ENCODE data around the gene TIAM1. TPM values are rescaled to one million over a fixed set of nuclear protein-coding genes. Genes with fewer than 3 reads are reported as not detected.

TIAM1 gene
- total RNA-seq, 4 donors from 2014 or later: 2.6 to 11.0 (median 6.9) TPM

DNA sequence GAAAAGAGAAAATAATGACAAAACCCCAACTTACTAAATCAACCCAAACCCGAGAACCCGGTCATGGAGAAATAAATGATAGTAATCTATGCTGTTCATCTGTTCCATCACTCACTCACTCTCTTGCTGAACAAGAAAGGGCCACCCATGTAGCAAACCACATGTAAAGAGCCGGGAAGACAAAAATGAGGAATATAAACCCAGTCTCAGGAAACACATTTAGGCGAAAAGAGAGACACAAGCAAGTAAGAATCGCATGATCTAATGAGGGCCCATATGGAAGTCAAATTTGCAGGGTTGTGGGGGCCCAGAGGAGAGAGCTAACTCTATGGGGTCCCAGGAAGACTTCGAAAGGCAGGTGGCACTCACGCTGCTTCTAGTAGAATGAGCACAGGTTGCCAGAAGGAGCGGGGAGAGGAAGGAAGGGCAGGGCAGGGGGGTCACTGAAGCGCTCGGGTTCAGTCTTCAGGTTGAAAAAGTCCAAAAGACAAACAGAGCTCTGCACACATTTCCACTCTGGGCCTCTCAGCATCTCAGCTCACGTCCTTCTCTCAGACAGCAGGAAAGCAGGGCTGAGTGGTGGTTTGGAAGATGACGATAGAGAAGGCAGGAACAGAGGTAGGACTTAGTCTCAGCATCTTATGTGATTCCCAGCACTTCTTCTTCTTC lies 162.8 kb downstream of the TIAM1 start:
- no peak overlapping the region for H3K27ac ChIP-seq
- TF ChIP-seq POLR2AphosphoS5 (IDR thresholded peaks at IDR 0.05) (no peak), EP300 (IDR thresholded peaks at IDR 0.05) (no peak), POLR2A (IDR thresholded peaks at IDR 0.05) (no peak)
- TF ChIP-seq, protein P1, sequence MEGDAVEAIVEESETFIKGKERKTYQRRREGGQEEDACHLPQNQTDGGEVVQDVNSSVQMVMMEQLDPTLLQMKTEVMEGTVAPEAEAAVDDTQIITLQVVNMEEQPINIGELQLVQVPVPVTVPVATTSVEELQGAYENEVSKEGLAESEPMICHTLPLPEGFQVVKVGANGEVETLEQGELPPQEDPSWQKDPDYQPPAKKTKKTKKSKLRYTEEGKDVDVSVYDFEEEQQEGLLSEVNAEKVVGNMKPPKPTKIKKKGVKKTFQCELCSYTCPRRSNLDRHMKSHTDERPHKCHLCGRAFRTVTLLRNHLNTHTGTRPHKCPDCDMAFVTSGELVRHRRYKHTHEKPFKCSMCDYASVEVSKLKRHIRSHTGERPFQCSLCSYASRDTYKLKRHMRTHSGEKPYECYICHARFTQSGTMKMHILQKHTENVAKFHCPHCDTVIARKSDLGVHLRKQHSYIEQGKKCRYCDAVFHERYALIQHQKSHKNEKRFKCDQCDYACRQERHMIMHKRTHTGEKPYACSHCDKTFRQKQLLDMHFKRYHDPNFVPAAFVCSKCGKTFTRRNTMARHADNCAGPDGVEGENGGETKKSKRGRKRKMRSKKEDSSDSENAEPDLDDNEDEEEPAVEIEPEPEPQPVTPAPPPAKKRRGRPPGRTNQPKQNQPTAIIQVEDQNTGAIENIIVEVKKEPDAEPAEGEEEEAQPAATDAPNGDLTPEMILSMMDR (IDR thresholded peaks at IDR 0.05): no peak
- no peaks in the 10 kb centered on the region for H3K36me3 ChIP-seq
- no peaks in the 10 kb centered on the region for H3K9me3 ChIP-seq
- H3K4me1 ChIP-seq: no peaks in the 10 kb centered on the region
- whole genome bisulfite sequencing, 2 donors (ENCODE audit: low coverage in 1 of 2): 86 to 93% methylated on average over 9 to 12 of the region's 12 CpGs
- no peak overlapping the region for H3K4me3 ChIP-seq
- no peaks in the 10 kb centered on the region for H3K27me3 ChIP-seq
- no peak for ATAC-seq

DNA sequence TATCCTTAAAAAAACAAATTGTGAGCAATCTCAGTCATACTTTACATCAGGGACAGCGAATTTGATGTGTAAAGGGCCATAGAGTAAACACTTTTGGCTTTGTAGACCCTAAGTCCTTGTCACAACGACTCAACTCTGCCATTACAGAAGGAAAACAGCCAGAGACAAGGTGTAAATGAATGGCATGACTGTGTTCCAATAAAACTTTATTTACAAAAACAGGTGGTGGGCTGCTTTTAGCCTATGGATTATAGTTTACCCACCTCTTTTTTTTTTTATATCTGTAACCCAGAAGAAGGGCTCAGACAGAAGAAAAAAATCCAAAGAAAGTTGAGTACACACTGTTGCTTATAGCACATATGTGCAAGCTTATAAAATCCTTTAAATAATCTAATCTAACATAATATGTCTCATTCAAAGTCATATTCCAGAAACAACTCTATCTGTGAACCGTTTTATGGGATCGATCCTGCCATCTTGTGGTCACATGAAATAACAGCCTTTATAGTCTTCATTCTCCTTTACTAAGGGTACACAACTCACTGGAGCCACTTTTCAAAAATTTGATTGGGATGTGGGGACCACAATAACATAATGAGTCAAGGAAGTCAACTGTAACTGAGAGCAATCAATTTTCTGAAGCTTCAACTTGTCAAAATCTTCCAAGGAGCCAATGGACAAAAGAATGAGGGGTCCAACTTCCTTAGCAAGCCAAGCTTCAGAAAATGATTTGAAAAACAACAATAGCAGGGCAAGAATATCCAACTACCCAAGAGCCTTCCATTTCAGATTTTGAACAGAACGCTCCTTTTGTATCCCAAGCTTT lies 163.6 kb downstream of the TIAM1 start:
- ATAC-seq: no peak
- Histone ChIP-seq H3K36me3 (no peaks in the 10 kb centered on the region), H3K9me3 (no peaks in the 10 kb centered on the region), H3K27ac (no peak overlapping the region), H3K4me3 (no peak overlapping the region), H3K27me3 (no peaks in the 10 kb centered on the region), H3K4me1 (no peaks in the 10 kb centered on the region)
- TF ChIP-seq, protein P1 (IDR thresholded peaks at IDR 0.05): peak in 3 of 4 experiments; percentile 32 to 48 (median 33)
- no peak for TF ChIP-seq EP300 (IDR thresholded peaks at IDR 0.05)
- 48 to 61% methylated on average over 4 to 5 of the region's 5 CpGs for WGBS, 2 donors (ENCODE audit: low coverage in 1 of 2)

DNA sequence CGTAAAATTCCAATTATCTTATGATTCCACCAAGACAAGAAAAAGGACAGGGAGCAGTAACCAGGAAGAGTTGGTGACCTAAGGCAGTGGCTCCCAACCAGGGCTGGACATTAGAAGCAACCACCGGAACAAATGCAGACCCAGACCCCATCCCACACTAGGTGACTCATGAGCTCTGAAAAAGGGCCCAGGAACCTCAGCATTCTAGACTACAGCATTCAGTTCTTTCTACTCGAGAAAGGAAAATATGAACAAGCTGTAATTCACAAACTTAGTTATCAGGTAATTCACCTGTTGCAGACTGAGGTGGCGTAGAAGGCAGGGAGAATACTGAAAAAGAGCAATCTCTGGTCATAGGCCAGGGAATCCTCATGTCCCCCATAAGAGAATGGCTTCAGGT lies 167.3 kb downstream of the TIAM1 start:
- 95 to 100% methylated on average over 2 to 3 of the region's 4 CpGs for WGBS, 2 donors (ENCODE audit: low coverage in 1 of 2)
- Histone ChIP-seq H3K27me3 (no peaks in the 10 kb centered on the region), H3K27ac (no peak overlapping the region), H3K4me3 (no peak overlapping the region), H3K9me3 (no peaks in the 10 kb centered on the region), H3K36me3 (no peaks in the 10 kb centered on the region), H3K4me1 (peaks cover 0 to 6% (median 0%) of the 10 kb centered on the region in 3 donors)
- no peak for ATAC-seq
- no peak for TF ChIP-seq POLR2AphosphoS5 (IDR thresholded peaks at IDR 0.05)
- TF ChIP-seq EP300 (IDR thresholded peaks at IDR 0.05): no peak

DNA sequence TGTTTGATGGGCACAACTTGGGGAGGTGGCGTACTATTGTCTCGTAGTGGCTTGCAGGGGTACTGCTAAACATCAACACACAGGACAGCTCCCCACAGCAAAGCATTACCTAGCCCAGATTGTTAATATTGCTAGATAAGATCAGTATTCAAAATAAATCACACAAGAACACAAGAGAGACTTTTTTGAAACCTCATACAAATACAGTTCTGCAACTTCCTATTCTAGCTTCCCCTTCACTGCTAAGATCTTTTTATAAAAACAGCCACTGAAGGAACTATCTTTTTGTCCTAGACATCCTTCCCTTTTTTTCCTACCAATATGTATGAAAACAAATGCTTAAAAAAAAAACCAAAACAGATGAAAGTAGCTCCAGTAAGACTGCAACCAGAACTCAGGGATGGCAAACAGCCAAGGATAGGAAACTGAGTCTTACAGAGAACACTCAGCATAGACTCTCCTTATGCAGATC lies 167.9 kb downstream of the TIAM1 start:
- H3K27me3 ChIP-seq: no peaks in the 10 kb centered on the region
- H3K9me3 ChIP-seq: no peaks in the 10 kb centered on the region
- 67% methylated on average over 1 of the region's 2 CpGs; no CpG with 5 or more reads in 1 of the 2 donors for WGBS, 2 donors (ENCODE audit: low coverage in 1 of 2)
- TF ChIP-seq POLR2A (IDR thresholded peaks at IDR 0.05) (no peak), EP300 (IDR thresholded peaks at IDR 0.05) (no peak), POLR2AphosphoS5 (IDR thresholded peaks at IDR 0.05) (no peak)
- TF ChIP-seq, protein P1 (IDR thresholded peaks at IDR 0.05): no peak
- peaks cover 0 to 6% (median 0%) of the 10 kb centered on the region in 3 donors for H3K4me1 ChIP-seq
- H3K4me3 ChIP-seq: no peak overlapping the region
- H3K36me3 ChIP-seq: no peaks in the 10 kb centered on the region
- H3K27ac ChIP-seq: no peak overlapping the region
- no peak for ATAC-seq

DNA sequence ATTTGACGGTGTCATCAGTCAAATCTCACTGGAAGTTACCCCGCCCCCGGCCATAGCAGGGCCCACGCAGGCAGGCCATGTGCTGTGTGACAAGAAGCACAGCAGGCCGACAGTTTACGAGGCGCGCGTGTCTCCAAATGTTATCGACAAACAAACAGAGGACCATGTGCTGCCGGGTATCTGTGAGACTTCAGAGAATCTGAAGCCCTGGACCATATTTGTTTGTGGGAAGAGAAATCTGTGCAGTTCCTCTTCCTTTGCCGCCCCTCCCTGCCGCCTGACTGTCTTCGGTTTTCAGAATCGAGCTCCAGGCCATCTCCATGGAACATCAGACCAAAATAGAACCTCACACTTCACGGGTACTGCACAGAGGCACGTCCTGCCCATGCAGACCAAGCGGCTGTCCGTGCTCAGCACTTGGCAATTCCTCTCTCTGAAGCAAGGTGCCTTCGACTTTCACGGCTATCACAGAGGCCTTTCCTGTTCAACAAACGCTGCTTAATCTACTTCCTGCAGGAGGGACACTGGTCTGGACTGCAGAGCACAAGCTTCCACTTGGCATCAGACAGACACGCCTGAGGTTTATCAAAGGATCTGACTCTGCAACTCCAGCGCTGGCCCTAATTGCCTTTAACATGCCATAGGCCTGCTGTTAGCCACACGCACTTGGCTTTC lies 170.0 kb downstream of the TIAM1 start:
- no peaks in the 10 kb centered on the region for H3K9me3 ChIP-seq
- ATAC-seq: peak; percentile 61
- peaks cover 0 to 6% (median 0%) of the 10 kb centered on the region in 3 donors for H3K4me1 ChIP-seq
- no peaks in the 10 kb centered on the region for H3K27me3 ChIP-seq
- WGBS, 2 donors (ENCODE audit: low coverage in 1 of 2): 41 to 52% methylated on average over 10 to 13 of the region's 25 CpGs
- H3K4me3 ChIP-seq: no peak overlapping the region
- peak overlapping the region in 2 of 4 donors; percentile 13 to 51 for H3K27ac ChIP-seq
- no peaks in the 10 kb centered on the region for H3K36me3 ChIP-seq
- TF ChIP-seq EP300 (IDR thresholded peaks at IDR 0.05) (no peak), POLR2A (IDR thresholded peaks at IDR 0.05) (no peak), POLR2AphosphoS5 (IDR thresholded peaks at IDR 0.05) (no peak)
- TF ChIP-seq, protein P1 (IDR thresholded peaks at IDR 0.05): no peak

Data from gastroesophageal sphincter (tissue), 4 donors.